IMR-90 (cell line): Measurements from ENCODE around the gene PLA2G1B. TPM values are rescaled to one million over a fixed set of nuclear protein-coding genes. Genes with fewer than 3 reads are reported as not detected.

ENCODE experiments used
- ATAC-seq: fragments of 200-7000 bp; cut with Tn5 transposase; 2 replicates; pipeline ENCODE4 v1.9.1; 2020; ENCODE audit warnings: low read depth, mild to moderate bottlenecking, moderate library complexity
- BruUV-seq: library from RNA; stranded (reverse); fragments of 400-500 nt; replicated peaks from 2 replicates; lab custom pipeline; 2021; lab: Mats Ljungman, UMichigan
- CTCF ChIA-PET: fragments of 300-600 bp; formaldehyde crosslinking; extraction: SDS; loops from one replicate; lab custom pipeline; 2021; ENCODE audit warnings: antibody characterized with exemption; lab: Yijun Ruan, JAX
- POLR2A ChIA-PET: fragments of 300-600 bp; sonication (Branson Sonifier 250); formaldehyde crosslinking; loops from one replicate; lab custom pipeline; 2022; ENCODE audit warnings: antibody characterized with exemption; ENCODE audit not compliant: unreplicated experiment; lab: Charles Lee
- DNase-seq: peaks from one replicate; pipeline ENCODE4 v3.0.0; 2013
- H2AFZ ChIP-seq: replicated peaks from 2 replicates; pipeline ENCODE3; 2013; ENCODE audit warnings: low read length, mild to moderate bottlenecking; ENCODE audit not compliant: poor library complexity
- H2AK5ac ChIP-seq: 2 replicates; pipeline ENCODE4 v1.6.1; 2013; ENCODE audit warnings: low read depth, low read length, inconsistent platforms
- H2AK9ac ChIP-seq: replicated peaks from 2 replicates; pipeline ENCODE3; 2013; ENCODE audit warnings: mild to moderate bottlenecking, low read depth, low read length, moderate library complexity; ENCODE audit not compliant: poor library complexity
- H2BK120ac ChIP-seq: 2 replicates; pipeline ENCODE4 v1.6.1; 2013; ENCODE audit warnings: low read depth, low read length, inconsistent platforms
- H2BK15ac ChIP-seq: 3 replicates; pipeline ENCODE4 v1.6.1; 2013; ENCODE audit warnings: low read depth, low read length, inconsistent platforms
- H2BK20ac ChIP-seq: 2 replicates; pipeline ENCODE4 v1.6.1; 2013; ENCODE audit warnings: low read depth, mild to moderate bottlenecking, inconsistent platforms, low read length, moderate library complexity
- H2BK5ac ChIP-seq: 2 replicates; pipeline ENCODE4 v1.6.1; 2013; ENCODE audit warnings: mild to moderate bottlenecking, low read depth, low read length, inconsistent platforms; ENCODE audit not compliant: poor library complexity, severe bottlenecking
- H3K14ac ChIP-seq: replicated peaks from 2 replicates; pipeline ENCODE4 v1.6.1; 2013; ENCODE audit warnings: low read depth, low read length, inconsistent platforms
- H3K18ac ChIP-seq: 2 replicates; pipeline ENCODE4 v1.6.1; 2013; ENCODE audit warnings: low read depth, low read length, control low read depth
- H3K23ac ChIP-seq: 2 replicates; pipeline ENCODE4 v1.6.1; 2013; ENCODE audit warnings: low read depth, low read length, inconsistent platforms
- H3K27ac ChIP-seq: 2 replicates; pipeline ENCODE4 v1.5.1; 2013; ENCODE audit warnings: mild to moderate bottlenecking, control low read depth, low read length; ENCODE audit not compliant: insufficient read depth
- H3K27me3 ChIP-seq: 2 replicates; pipeline ENCODE4 v1.6.1; 2013; ENCODE audit warnings: low read length; ENCODE audit not compliant: control insufficient read depth, insufficient read depth
- H3K36me3 ChIP-seq: 2 replicates; pipeline ENCODE4 v1.6.1; 2013; ENCODE audit warnings: low read length, mixed read lengths; ENCODE audit not compliant: control insufficient read depth, insufficient read depth
- H3K4ac ChIP-seq: 2 replicates; pipeline ENCODE4 v1.6.1; 2013; ENCODE audit warnings: low read depth, low read length, inconsistent platforms
- H3K4me1 ChIP-seq: 2 replicates; pipeline ENCODE4 v1.6.1; 2013; ENCODE audit warnings: low read length, mixed read lengths; ENCODE audit not compliant: control insufficient read depth, insufficient read depth
- H3K4me2 ChIP-seq: 2 replicates; pipeline ENCODE4 v1.6.1; 2013; ENCODE audit warnings: low read depth, mild to moderate bottlenecking, control low read depth, low read length, moderate library complexity
- H3K4me3 ChIP-seq: 2 replicates; pipeline ENCODE4 v1.5.1; 2013; ENCODE audit warnings: low read depth, mild to moderate bottlenecking, control low read depth, low read length, moderate library complexity; ENCODE audit not compliant: insufficient read depth
- H3K56ac ChIP-seq: 2 replicates; pipeline ENCODE4 v1.6.1; 2013; ENCODE audit warnings: low read length, inconsistent platforms; ENCODE audit not compliant: insufficient read depth; ENCODE audit errors: extremely low read depth
- H3K79me1 ChIP-seq, 2 experiments: 2 replicates each; pipeline ENCODE4 v1.6.1; 2013; ENCODE audit warnings: low read length in 2 of 2, inconsistent platforms in 1 of 2, low read depth in 1 of 2
- H3K9ac ChIP-seq: 2 replicates; pipeline ENCODE4 v1.6.1; 2013; ENCODE audit warnings: low read depth, low read length, control low read depth
- H3K9me1 ChIP-seq: 2 replicates; pipeline ENCODE4 v1.6.1; 2013; ENCODE audit warnings: low read length, inconsistent platforms; ENCODE audit not compliant: insufficient read depth
- H3K9me3 ChIP-seq: 2 replicates; pipeline ENCODE4 v1.6.1; 2013; ENCODE audit warnings: low read length; ENCODE audit not compliant: control insufficient read depth, insufficient read depth
- H4K20me1 ChIP-seq: 2 replicates; pipeline ENCODE4 v1.6.1; 2013; ENCODE audit warnings: low read length, inconsistent platforms; ENCODE audit not compliant: insufficient read depth
- H4K5ac ChIP-seq: 2 replicates; pipeline ENCODE4 v1.6.1; 2013; ENCODE audit warnings: mild to moderate bottlenecking, low read depth, low read length, control low read depth
- H4K8ac ChIP-seq, 2 experiments: 2 replicates each; pipeline ENCODE4 v1.6.1; 2013; ENCODE audit warnings: low read depth in 2 of 2, low read length in 2 of 2, control low read depth in 1 of 2, inconsistent platforms in 1 of 2
- H4K91ac ChIP-seq: 2 replicates; pipeline ENCODE4 v1.6.1; 2013; ENCODE audit warnings: low read depth, low read length, inconsistent platforms; ENCODE audit not compliant: insufficient read depth
- CHD1 ChIP-seq: IDR thresholded peaks from 2 replicates; pipeline ENCODE4 v1.6.1; 2012; ENCODE audit warnings: low read depth, low read length, improper control_type of control experiment
- MAZ ChIP-seq: IDR thresholded peaks from 2 replicates; pipeline ENCODE4 v1.6.1; 2012; ENCODE audit warnings: low read depth, mild to moderate bottlenecking, low read length, improper control_type of control experiment, moderate library complexity, borderline replicate concordance
- RAD21 ChIP-seq: IDR thresholded peaks from 2 replicates; pipeline ENCODE4 v1.6.1; 2012; ENCODE audit warnings: low read length, improper control_type of control experiment
- SMC3 ChIP-seq: fragments of 150-350 bp; IDR thresholded peaks from 2 replicates; pipeline ENCODE4 v1.6.1; 2016; ENCODE audit warnings: low read depth, mild to moderate bottlenecking, antibody characterized with exemption, low read length, moderate library complexity
- WGBS, 2 experiments: methylation state at CpG; one replicate each; pipeline versions ENCODE4 v1.1.5 to v1.1.7; 2013; ENCODE audit warnings: missing lambda C conversion rate in 2 of 2; ENCODE audit not compliant: insufficient read length in 1 of 2; ENCODE audit errors: extremely low coverage in 2 of 2; 5-methylcytosine and 5-hydroxymethylcytosine counted together
- dilution Hi-C: fragments of 300-500 bp; cut with HindIII; formaldehyde crosslinking; loops from one replicate; pipeline ENCODE4 v1.14.3; 2018; ENCODE audit warnings: low sequenced_read_pairs; ENCODE audit not compliant: unreplicated experiment
- in situ Hi-C: fragments of 300-500 bp; cut with MboI; formaldehyde crosslinking; loops from 3 replicates; pipeline ENCODE4 v1.14.3; 2019; ENCODE audit warnings: low sequenced_read_pairs, inconsistent platforms, mixed read lengths
- intact Hi-C: fragments of 100-400 bp; cut with micrococcal nuclease; formaldehyde crosslinking; loops from 2 replicates; pipeline ENCODE4 v1.10.0; 2022
- polyA plus RNA-seq, 3 experiments: library from polyadenylated mRNA; depleted of rRNA; stranded (reverse); fragments of >200 nt; gene quantifications; 2 replicates each; pipeline ENCODE4 v1.2.3, GENCODE V29; 2012; ENCODE audit warnings: low replicate concordance in 1 of 3
- total RNA-seq: library from RNA; depleted of rRNA; stranded (reverse); fragments of >200 nt; gene quantifications from 2 replicates; pipeline ENCODE4 v1.2.3, GENCODE V29; 2012

The PLA2G1B gene
- total and polyA plus RNA-seq, 2 of the 4 experiments (the other 2 are of a cell fraction): not detected

GRCh38 chr12:120376934-120377572, 49.5 kb upstream of the PLA2G1B start:
- Histone ChIP-seq H3K9me3 (no peaks in the 10 kb centered on the region), H3K56ac (no peak overlapping the region), H4K8ac (no peak overlapping the region), H4K20me1 (peaks cover 7% of the 10 kb centered on the region; the same call in 1 of the 2 replicates), H4K5ac (no peak overlapping the region), H3K79me1 (no peaks in the 10 kb centered on the region), H2AK5ac (no peak overlapping the region), H3K18ac (no peak overlapping the region), H3K9ac (no peak overlapping the region), H2AK9ac (no peak overlapping the region), H3K27me3 (peaks cover 52% of the 10 kb centered on the region), H3K9me1 (peaks cover under 1% of the 10 kb centered on the region; the same call in 1 of the 2 replicates), H3K4me1 (peaks cover 2% of the 10 kb centered on the region), H2BK15ac (no peak overlapping the region), H3K36me3 (no peaks in the 10 kb centered on the region), H2BK20ac (no peak overlapping the region), H2AFZ (no peak overlapping the region), H2BK120ac (no peak overlapping the region), H3K23ac (no peak overlapping the region), H3K4me2 (no peak overlapping the region), H3K4me3 (no peak overlapping the region), H3K14ac (no peak overlapping the region), H4K91ac (no peak overlapping the region), H2BK5ac (no peak overlapping the region), H3K4ac (no peak overlapping the region), H3K27ac (no peak overlapping the region)
- dilution Hi-C loops (no loop called here), in situ Hi-C loops (no loop called here), intact Hi-C loops (no loop called here)
- CTCF ChIA-PET: no interaction called here
- ATAC-seq: no peak
- BruUV-seq: no TSS peak
- POLR2A ChIA-PET: no interaction called here
- TF ChIP-seq RAD21: no peak
- TF ChIP-seq MAZ: no peak
- no peak for TF ChIP-seq SMC3
- no peak for TF ChIP-seq CHD1
- 18% methylated on average over 2 of the region's 5 CpGs; no CpG with 5 or more reads in 1 of the 2 experiments for WGBS, 2 experiments
- no peak for DNase-seq
